ENCODE measurements around the gene HEATR5A. TPM values are rescaled to one million over a fixed set of nuclear protein-coding genes. Genes with fewer than 3 reads are reported as not detected.

Gene HEATR5A
- total and polyA plus RNA-seq, 2 of the 13 experiments (the other 11 are each of a cell fraction or from before 2014, with no cell fraction given), result 36.4 to 105 TPM

DNA sequence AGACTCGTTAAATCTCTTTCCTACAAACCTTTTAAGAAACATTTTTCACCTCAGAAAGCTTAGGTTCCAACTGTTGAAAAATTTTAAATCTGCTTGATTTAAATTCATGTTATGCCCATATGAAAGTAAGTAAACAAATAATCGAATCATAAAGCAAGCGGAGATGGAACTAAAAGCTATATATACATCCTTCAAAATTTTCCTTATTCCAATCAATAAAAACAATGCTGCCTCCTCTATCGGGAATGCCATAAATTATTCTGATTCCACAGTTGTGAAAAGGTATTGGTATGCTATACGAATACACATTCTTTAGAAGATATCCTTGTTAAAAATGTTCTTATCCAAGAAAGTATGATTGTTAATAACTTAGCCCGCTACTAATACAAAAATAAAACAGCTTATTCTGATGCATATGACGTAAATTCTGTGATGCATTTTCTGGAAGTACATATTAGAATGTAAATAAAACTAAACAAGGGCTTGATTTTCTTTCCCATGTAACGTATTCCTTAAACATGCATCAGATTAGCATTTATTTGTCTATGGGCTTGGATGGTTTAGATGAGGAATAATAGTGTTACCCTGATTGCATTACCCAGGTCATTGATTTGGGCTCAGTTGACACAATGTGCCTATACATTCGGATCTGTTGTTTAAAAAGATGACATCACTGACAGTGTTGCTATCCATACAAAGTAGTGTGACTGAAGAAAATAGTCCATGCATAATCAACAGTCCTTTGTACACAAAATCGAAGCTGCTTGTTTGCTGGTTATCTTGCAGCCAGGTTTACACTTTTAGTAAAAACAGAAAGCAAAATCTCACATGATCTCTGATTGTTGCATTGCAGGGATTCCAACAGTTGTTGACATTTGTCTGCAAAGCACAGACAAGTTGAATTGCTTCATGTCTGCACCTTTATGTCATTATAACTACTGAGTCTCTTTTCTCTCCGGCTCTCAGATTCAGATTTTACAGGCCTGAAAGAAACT, 37.6 kb upstream of the HEATR5A start (continued):
- TF ChIP-seq, protein P1, sequence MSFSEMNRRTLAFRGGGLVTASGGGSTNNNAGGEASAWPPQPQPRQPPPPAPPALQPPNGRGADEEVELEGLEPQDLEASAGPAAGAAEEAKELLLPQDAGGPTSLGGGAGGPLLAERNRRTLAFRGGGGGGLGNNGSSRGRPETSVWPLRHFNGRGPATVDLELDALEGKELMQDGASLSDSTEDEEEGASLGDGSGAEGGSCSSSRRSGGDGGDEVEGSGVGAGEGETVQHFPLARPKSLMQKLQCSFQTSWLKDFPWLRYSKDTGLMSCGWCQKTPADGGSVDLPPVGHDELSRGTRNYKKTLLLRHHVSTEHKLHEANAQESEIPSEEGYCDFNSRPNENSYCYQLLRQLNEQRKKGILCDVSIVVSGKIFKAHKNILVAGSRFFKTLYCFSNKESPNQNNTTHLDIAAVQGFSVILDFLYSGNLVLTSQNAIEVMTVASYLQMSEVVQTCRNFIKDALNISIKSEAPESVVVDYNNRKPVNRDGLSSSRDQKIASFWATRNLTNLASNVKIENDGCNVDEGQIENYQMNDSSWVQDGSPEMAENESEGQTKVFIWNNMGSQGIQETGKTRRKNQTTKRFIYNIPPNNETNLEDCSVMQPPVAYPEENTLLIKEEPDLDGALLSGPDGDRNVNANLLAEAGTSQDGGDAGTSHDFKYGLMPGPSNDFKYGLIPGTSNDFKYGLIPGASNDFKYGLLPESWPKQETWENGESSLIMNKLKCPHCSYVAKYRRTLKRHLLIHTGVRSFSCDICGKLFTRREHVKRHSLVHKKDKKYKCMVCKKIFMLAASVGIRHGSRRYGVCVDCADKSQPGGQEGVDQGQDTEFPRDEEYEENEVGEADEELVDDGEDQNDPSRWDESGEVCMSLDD (CRISPR knock-in tag; IDR thresholded peaks at IDR 0.05; ENCODE audit: borderline replicate concordance), result peak; percentile 42; the same call in 1 of the 2 replicates
- TF ChIP-seq JUN (CRISPR knock-in tag; IDR thresholded peaks at IDR 0.05) (peak; percentile 78; the same call in 1 of the 2 replicates), CBX2 (IDR thresholded peaks at IDR 0.05; ENCODE audit: low read depth, low read length) (peak; percentile 87; the same call in 1 of the 2 replicates), CBX2 (CRISPR knock-in tag; IDR thresholded peaks at IDR 0.05; ENCODE audit: low read depth) (no peak), MYNN (CRISPR knock-in tag; IDR thresholded peaks at IDR 0.05; ENCODE audit: low read depth) (no peak), ZNF850 (CRISPR knock-in tag; conservative IDR thresholded peaks at IDR 0.05) (no peak), ZFP90 (CRISPR knock-in tag; IDR thresholded peaks at IDR 0.05; ENCODE audit: borderline replicate concordance) (0 out of 2 replicates have a peak, but pooled peaks have one; percentile 24), ZC3H4 (CRISPR knock-in tag; IDR thresholded peaks at IDR 0.05; ENCODE audit: borderline replicate concordance) (no peak), SKI (IDR thresholded peaks at IDR 0.05; ENCODE audit: partially characterized antibody) (peak; percentile 100), PCBP2 (optimal IDR thresholded peaks at IDR 0.05; ENCODE audit: low read depth, low read length, poor library complexity, severe bottlenecking) (no peak), JUND (CRISPR knock-in tag; IDR thresholded peaks at IDR 0.05) (peak; percentile 70), MTA3 (CRISPR knock-in tag; IDR thresholded peaks at IDR 0.05) (no peak), IRF2 (CRISPR knock-in tag; IDR thresholded peaks at IDR 0.05) (peak; percentile 83), ZNF841 (CRISPR knock-in tag; IDR thresholded peaks at IDR 0.05; ENCODE audit: borderline replicate concordance) (no peak), XBP1 (CRISPR knock-in tag; IDR thresholded peaks at IDR 0.05) (0 out of 2 replicates have a peak, but pooled peaks have one; percentile 63), POLR2AphosphoS2 (IDR thresholded peaks at IDR 0.05; ENCODE audit: low read depth, low read length) (no peak), ZNF549 (CRISPR knock-in tag; IDR thresholded peaks at IDR 0.05) (0 out of 2 replicates have a peak, but pooled peaks have one; percentile 49), ZFX (CRISPR knock-in tag; IDR thresholded peaks at IDR 0.05; ENCODE audit: low read depth) (no peak), MYC (CRISPR knock-in tag; IDR thresholded peaks at IDR 0.05; ENCODE audit: borderline replicate concordance) (no peak), ATF7 (IDR thresholded peaks at IDR 0.05) (peak; percentile 99), ATF7 (CRISPR knock-in tag; IDR thresholded peaks at IDR 0.05) (no peak), TAF15 (IDR thresholded peaks at IDR 0.05; ENCODE audit: low read depth, low read length, poor library complexity, severe bottlenecking) (no peak)
- TF ChIP-seq, protein P2, sequence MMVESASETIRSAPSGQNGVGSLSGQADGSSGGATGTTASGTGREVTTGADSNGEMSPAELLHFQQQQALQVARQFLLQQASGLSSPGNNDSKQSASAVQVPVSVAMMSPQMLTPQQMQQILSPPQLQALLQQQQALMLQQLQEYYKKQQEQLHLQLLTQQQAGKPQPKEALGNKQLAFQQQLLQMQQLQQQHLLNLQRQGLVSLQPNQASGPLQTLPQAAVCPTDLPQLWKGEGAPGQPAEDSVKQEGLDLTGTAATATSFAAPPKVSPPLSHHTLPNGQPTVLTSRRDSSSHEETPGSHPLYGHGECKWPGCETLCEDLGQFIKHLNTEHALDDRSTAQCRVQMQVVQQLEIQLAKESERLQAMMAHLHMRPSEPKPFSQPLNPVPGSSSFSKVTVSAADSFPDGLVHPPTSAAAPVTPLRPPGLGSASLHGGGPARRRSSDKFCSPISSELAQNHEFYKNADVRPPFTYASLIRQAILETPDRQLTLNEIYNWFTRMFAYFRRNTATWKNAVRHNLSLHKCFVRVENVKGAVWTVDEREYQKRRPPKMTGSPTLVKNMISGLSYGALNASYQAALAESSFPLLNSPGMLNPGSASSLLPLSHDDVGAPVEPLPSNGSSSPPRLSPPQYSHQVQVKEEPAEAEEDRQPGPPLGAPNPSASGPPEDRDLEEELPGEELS (CRISPR knock-in tag; IDR thresholded peaks at IDR 0.05), result peak; percentile 90
- TF ChIP-seq, protein P3, sequence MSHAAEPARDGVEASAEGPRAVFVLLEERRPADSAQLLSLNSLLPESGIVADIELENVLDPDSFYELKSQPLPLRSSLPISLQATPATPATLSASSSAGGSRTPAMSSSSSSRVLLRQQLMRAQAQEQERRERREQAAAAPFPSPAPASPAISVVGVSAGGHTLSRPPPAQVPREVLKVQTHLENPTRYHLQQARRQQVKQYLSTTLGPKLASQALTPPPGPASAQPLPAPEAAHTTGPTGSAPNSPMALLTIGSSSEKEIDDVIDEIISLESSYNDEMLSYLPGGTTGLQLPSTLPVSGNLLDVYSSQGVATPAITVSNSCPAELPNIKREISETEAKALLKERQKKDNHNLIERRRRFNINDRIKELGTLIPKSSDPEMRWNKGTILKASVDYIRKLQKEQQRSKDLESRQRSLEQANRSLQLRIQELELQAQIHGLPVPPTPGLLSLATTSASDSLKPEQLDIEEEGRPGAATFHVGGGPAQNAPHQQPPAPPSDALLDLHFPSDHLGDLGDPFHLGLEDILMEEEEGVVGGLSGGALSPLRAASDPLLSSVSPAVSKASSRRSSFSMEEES (CRISPR knock-in tag; IDR thresholded peaks at IDR 0.05), result peak; percentile 97
